Activated CD4-positive, alpha-beta T cell treated with anti-CD3 and anti-CD28 coated beads, Interleukin-2, amount 10 ng/mL, durations not matched to agents 7 days and 5 days (primary cell): ENCODE data around the gene MEAF6. TPM values are rescaled to one million over a fixed set of nuclear protein-coding genes. Genes with fewer than 3 reads are reported as not detected.

Experiments
- CTCF ChIA-PET: fragments of 350-600 bp; sonication (Branson Sonifier 250); formaldehyde crosslinking; loops from one replicate; lab custom pipeline; 2021; ENCODE audit warnings: antibody characterized with exemption; lab: Charles Lee
- POLR2A ChIA-PET: fragments of 350-600 bp; sonication (Branson Sonifier 250); formaldehyde crosslinking; loops from one replicate; lab custom pipeline; 2021; ENCODE audit warnings: antibody characterized with exemption; lab: Charles Lee
- DNase-seq: peaks from one replicate; pipeline ENCODE4 v3.0.0-alpha.2; 2020
- H3K27ac Mint-ChIP-seq: one replicate; pipeline ENCODE4 v1.8.0; 2021; ENCODE audit warnings: mild to moderate bottlenecking, moderate library complexity, mixed read lengths
- H3K27me3 Mint-ChIP-seq: one replicate; pipeline ENCODE4 v1.8.0; 2021; ENCODE audit warnings: mixed read lengths
- H3K36me3 Mint-ChIP-seq: one replicate; pipeline ENCODE4 v1.8.0; 2021; ENCODE audit warnings: low read depth, mixed read lengths
- H3K4me1 Mint-ChIP-seq: one replicate; pipeline ENCODE4 v1.8.0; 2021; ENCODE audit warnings: mixed read lengths
- H3K4me3 Mint-ChIP-seq: one replicate; pipeline ENCODE4 v1.8.0; 2021; ENCODE audit warnings: mild to moderate bottlenecking, moderate library complexity, mixed read lengths
- H3K9me3 Mint-ChIP-seq: one replicate; pipeline ENCODE4 v1.8.0; 2021; ENCODE audit warnings: mixed read lengths
- total RNA-seq, 2 experiments: library from RNA; stranded (reverse); gene quantifications; one replicate each; pipeline ENCODE4 v1.2.3, GENCODE V29; 2021

Gene MEAF6
- total RNA-seq, 2 experiments from 2014 or later: 68.8 to 75.6 TPM

- Mint-ChIP-seq H3K27ac (peak overlapping the region; percentile 70), H3K27me3 (no peaks in the 10 kb centered on the region), H3K36me3 (peaks cover 66% of the 10 kb centered on the region), H3K9me3 (no peaks in the 10 kb centered on the region), H3K4me1 (peaks cover 38% of the 10 kb centered on the region), H3K4me3 (no peak overlapping the region)
- ChIA-PET POLR2A (interaction anchor here (0.6 kb wide), 1 partner anchor 21 kb away, joined by 6 read pairs; no protein-coding TSS in a partner anchor), CTCF (interaction anchor here (0.6 to 1.6 kb wide), 5 partner anchors 24 to 528 kb away, joined by 3 to 4 read pairs (median 4); partner anchors contain the start of gene CDCA8)
- no peak for DNase-seq
Observed at GRCh38 chr1:37481289-37482003, 33.1 kb downstream of the MEAF6 start.

GRCh38 chr1:37480581-37481288, 33.8 kb downstream of the MEAF6 start:
- no peaks in the 10 kb centered on the region for H3K27me3 Mint-ChIP-seq
- H3K4me3 Mint-ChIP-seq: peak overlapping the region; percentile 94
- CTCF ChIA-PET: interaction anchor here (0.8 to 1.4 kb wide), 2 partner anchors 25 to 212 kb away, joined by 4 read pairs; partner anchors contain the start of gene CDCA8
- peaks cover 41% of the 10 kb centered on the region for H3K4me1 Mint-ChIP-seq
- H3K9me3 Mint-ChIP-seq: no peaks in the 10 kb centered on the region
- DNase-seq: no peak
- POLR2A ChIA-PET: no interaction called here
- H3K36me3 Mint-ChIP-seq: peaks cover 74% of the 10 kb centered on the region
- peak overlapping the region; percentile 98 for H3K27ac Mint-ChIP-seq

GRCh38 chr1:37480125-37480466, 34.5 kb downstream of the MEAF6 start:
- Mint-ChIP-seq H3K27ac (peak overlapping the region; percentile 98), H3K36me3 (peaks cover 80% of the 10 kb centered on the region), H3K4me3 (peak overlapping the region; percentile 94), H3K27me3 (no peaks in the 10 kb centered on the region), H3K9me3 (no peaks in the 10 kb centered on the region), H3K4me1 (peaks cover 41% of the 10 kb centered on the region)
- DNase-seq: no peak
- ChIA-PET CTCF (interaction anchor here (1.4 to 5.6 kb wide), 3 partner anchors 6 to 212 kb away, joined by 4 to 69 read pairs (median 7); partner anchors contain the start of genes CDCA8 and MEAF6), POLR2A (interaction anchor here (0.6 to 1.2 kb wide), 2 partner anchors 10 to 36 kb away, joined by 3 read pairs; no protein-coding TSS in a partner anchor)

- no peaks in the 10 kb centered on the region for H3K27me3 Mint-ChIP-seq
- peaks cover 41% of the 10 kb centered on the region for H3K4me1 Mint-ChIP-seq
- peak; percentile 87 for DNase-seq
- no peaks in the 10 kb centered on the region for H3K9me3 Mint-ChIP-seq
- ChIA-PET CTCF (interaction anchor here (0.6 to 5.6 kb wide), 9 partner anchors 7 to 392 kb away, joined by 3 to 69 read pairs (median 4); partner anchors contain the start of genes MEAF6 and MTF1), POLR2A (interaction anchor here (0.6 to 1.2 kb wide), 3 partner anchors 9 to 35 kb away, joined by 3 read pairs; no protein-coding TSS in a partner anchor)
- H3K4me3 Mint-ChIP-seq: peak overlapping the region; percentile 94
- H3K36me3 Mint-ChIP-seq: peaks cover 78% of the 10 kb centered on the region
- H3K27ac Mint-ChIP-seq: peak overlapping the region; percentile 98
Observed at GRCh38 chr1:37479255-37480124, 35.1 kb downstream of the MEAF6 start.

GRCh38 chr1:37478890-37479254, 35.7 kb downstream of the MEAF6 start:
- peaks cover 41% of the 10 kb centered on the region for H3K4me1 Mint-ChIP-seq

GRCh38 chr1:37478451-37478881, 36.1 kb downstream of the MEAF6 start:
- Mint-ChIP-seq H3K27ac (peak overlapping the region; percentile 98), H3K4me1 (peaks cover 45% of the 10 kb centered on the region), H3K4me3 (peak overlapping the region; percentile 94), H3K36me3 (peaks cover 70% of the 10 kb centered on the region), H3K27me3 (no peaks in the 10 kb centered on the region), H3K9me3 (no peaks in the 10 kb centered on the region)
- no peak for DNase-seq
- CTCF ChIA-PET: interaction anchor here (0.7 to 5.6 kb wide), 12 partner anchors 8 to 504 kb away, joined by 3 to 69 read pairs (median 4); partner anchors contain the start of genes MEAF6 and MTF1
- POLR2A ChIA-PET: interaction anchor here (0.6 kb wide), 1 partner anchor 34 kb away, joined by 3 read pairs; no protein-coding TSS in a partner anchor

More at GRCh38 chr1:37478890-37479254, 35.7 kb downstream of the MEAF6 start:
- no peaks in the 10 kb centered on the region for H3K27me3 Mint-ChIP-seq
- POLR2A ChIA-PET: interaction anchor here (0.6 kb wide), 1 partner anchor 34 kb away, joined by 3 read pairs; no protein-coding TSS in a partner anchor
- H3K36me3 Mint-ChIP-seq: peaks cover 72% of the 10 kb centered on the region
- peak overlapping the region; percentile 94 for H3K4me3 Mint-ChIP-seq
- peak; percentile 45 for DNase-seq
- CTCF ChIA-PET: interaction anchor here (0.6 to 5.6 kb wide), 13 partner anchors 8 to 504 kb away, joined by 3 to 69 read pairs (median 4); partner anchors contain the start of genes MEAF6 and MTF1
- no peaks in the 10 kb centered on the region for H3K9me3 Mint-ChIP-seq
- peak overlapping the region; percentile 98 for H3K27ac Mint-ChIP-seq

- CTCF ChIA-PET: interaction anchor here (0.9 to 5.6 kb wide), 9 partner anchors 7 to 505 kb away, joined by 3 to 69 read pairs (median 4); partner anchors contain the start of genes MEAF6 and MTF1
- Mint-ChIP-seq H3K9me3 (no peaks in the 10 kb centered on the region), H3K27me3 (no peaks in the 10 kb centered on the region), H3K27ac (peak overlapping the region; percentile 98), H3K4me1 (peaks cover 50% of the 10 kb centered on the region), H3K36me3 (peaks cover 70% of the 10 kb centered on the region), H3K4me3 (peak overlapping the region; percentile 94)
- DNase-seq: no peak
- POLR2A ChIA-PET: no interaction called here
Observed at GRCh38 chr1:37477946-37478345, 36.6 kb downstream of the MEAF6 start.

GRCh38 chr1:37477198-37477931, 37.2 kb downstream of the MEAF6 start:
- Mint-ChIP-seq H3K36me3 (peaks cover 66% of the 10 kb centered on the region), H3K9me3 (no peaks in the 10 kb centered on the region), H3K27me3 (no peaks in the 10 kb centered on the region), H3K4me1 (peaks cover 56% of the 10 kb centered on the region), H3K27ac (peak overlapping the region; percentile 98), H3K4me3 (peak overlapping the region; percentile 94)
- POLR2A ChIA-PET: interaction anchor here (0.7 kb wide), 1 partner anchor 23 kb away, joined by 4 read pairs; no protein-coding TSS in a partner anchor
- peak; percentile 66 for DNase-seq
- CTCF ChIA-PET: interaction anchor here (1.0 to 5.6 kb wide), 6 partner anchors 9 to 23 kb away, joined by 3 to 69 read pairs (median 4); no protein-coding TSS in a partner anchor

- H3K27me3 Mint-ChIP-seq: no peaks in the 10 kb centered on the region
- H3K36me3 Mint-ChIP-seq: peaks cover 61% of the 10 kb centered on the region
- no peak for DNase-seq
Observed at GRCh38 chr1:37476460-37477197, 37.9 kb downstream of the MEAF6 start.

GRCh38 chr1:37476087-37476452, 38.5 kb downstream of the MEAF6 start:
- no peaks in the 10 kb centered on the region for H3K27me3 Mint-ChIP-seq
- H3K27ac Mint-ChIP-seq: peak overlapping the region; percentile 98
- ChIA-PET CTCF (interaction anchor here (1.1 to 5.6 kb wide), 5 partner anchors 9 to 216 kb away, joined by 3 to 69 read pairs (median 5); partner anchors contain the start of gene MEAF6), POLR2A (interaction anchor here (1.9 kb wide), 1 partner anchor 10 kb away, joined by 8 read pairs; no protein-coding TSS in a partner anchor)
- peaks cover 67% of the 10 kb centered on the region for H3K4me1 Mint-ChIP-seq
- DNase-seq: no peak
- peaks cover 55% of the 10 kb centered on the region for H3K36me3 Mint-ChIP-seq
- H3K4me3 Mint-ChIP-seq: peak overlapping the region; percentile 94
- H3K9me3 Mint-ChIP-seq: no peaks in the 10 kb centered on the region

More at GRCh38 chr1:37476460-37477197, 37.9 kb downstream of the MEAF6 start:
- Mint-ChIP-seq H3K4me1 (peaks cover 63% of the 10 kb centered on the region), H3K9me3 (no peaks in the 10 kb centered on the region), H3K4me3 (peak overlapping the region; percentile 94), H3K27ac (peak overlapping the region; percentile 98)
- POLR2A ChIA-PET: interaction anchor here (0.7 to 1.9 kb wide), 2 partner anchors 9 to 22 kb away, joined by 4 to 8 read pairs; no protein-coding TSS in a partner anchor
- CTCF ChIA-PET: interaction anchor here (1.0 to 5.6 kb wide), 7 partner anchors 10 to 38 kb away, joined by 3 to 69 read pairs (median 4); partner anchors contain the start of gene MEAF6
